ENCODE measurements around the gene GALNT1. TPM values are rescaled to one million over a fixed set of nuclear protein-coding genes. Genes with fewer than 3 reads are reported as not detected.

The GALNT1 gene
- total and polyA plus RNA-seq, 2 donors (not counting 1 experiment from before 2014, with no cell fraction given): 7.5 to 51.3 TPM

DNA sequence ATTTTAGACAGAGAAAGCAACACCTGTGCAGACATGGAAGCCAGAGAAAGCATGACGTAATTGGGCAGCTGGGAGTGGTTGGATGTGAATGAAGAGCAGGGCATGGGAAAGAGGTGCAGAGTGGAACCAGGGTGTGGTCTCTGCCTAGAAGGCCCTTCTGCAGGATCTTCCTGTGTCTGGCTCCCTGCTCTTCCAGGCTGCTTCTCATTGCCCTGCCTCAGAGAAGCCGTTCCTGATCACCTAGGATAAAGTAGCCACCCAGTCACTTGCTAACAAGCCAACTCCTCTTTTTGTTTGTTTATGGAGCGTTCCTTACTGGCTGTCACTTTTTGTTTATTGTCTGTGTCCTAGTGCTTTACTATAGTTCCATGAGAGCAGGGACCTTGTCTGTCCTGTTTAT lies 28.5 kb downstream of the GALNT1 start:
- Histone ChIP-seq H4K20me1 (ENCODE audit: control insufficient read depth, insufficient read depth, low read length, poor library complexity, severe bottlenecking) (peaks cover 12% of the 10 kb centered on the region), H3K4me2 (replicated peaks; ENCODE audit: low read depth, low read length, poor library complexity, severe bottlenecking) (no peak overlapping the region), H2AFZ (ENCODE audit: insufficient read depth, low read depth, low read length, poor library complexity, severe bottlenecking) (no peak overlapping the region), H3K4me3 (ENCODE audit: control extremely low read depth in 1 of 5, extremely low read depth in 1 of 5, insufficient read depth in 1 of 5, low read depth in 2 of 5, low read length in 4 of 5) (no peak overlapping the region), H3K27ac (ENCODE audit: low read length in 2 of 2) (no peak overlapping the region), H3K9ac (ENCODE audit: low read length) (no peak overlapping the region), H3K4me1 (ENCODE audit: control insufficient read depth in 2 of 2, insufficient read depth in 2 of 2, low read length in 2 of 2) (peaks cover 9 to 18% of the 10 kb centered on the region in 2 donors), H3K36me3 (replicated peaks in 1 of 2; ENCODE audit: control extremely low read depth in 1 of 2, control insufficient read depth in 1 of 2, extremely low read depth in 1 of 2, insufficient read depth in 2 of 2, low read length in 1 of 2) (peaks cover 0 to 2% of the 10 kb centered on the region in 2 experiments), H3K27me3 (replicated peaks in 1 of 4; ENCODE audit: control extremely low read depth in 1 of 4, control insufficient read depth in 3 of 4, insufficient read depth in 4 of 4, low read length in 3 of 4) (no peaks in the 10 kb centered on the region), H3K79me2 (ENCODE audit: control insufficient read depth, insufficient read depth, low read length) (peaks cover 87% of the 10 kb centered on the region), H3K9me3 (ENCODE audit: control extremely low read depth in 1 of 3, control insufficient read depth in 2 of 3, insufficient read depth in 1 of 3, low read length in 2 of 3) (no peaks in the 10 kb centered on the region)
- Mint-ChIP-seq H3K27ac (peak overlapping the region; percentile 15), H3K27me3 (no peaks in the 10 kb centered on the region), H3K4me3 (no peak overlapping the region), H3K4me1 (peaks cover 38% of the 10 kb centered on the region), H3K9me3 (ENCODE audit: insufficient read depth) (no peaks in the 10 kb centered on the region)
- TF ChIP-seq, protein P1, sequence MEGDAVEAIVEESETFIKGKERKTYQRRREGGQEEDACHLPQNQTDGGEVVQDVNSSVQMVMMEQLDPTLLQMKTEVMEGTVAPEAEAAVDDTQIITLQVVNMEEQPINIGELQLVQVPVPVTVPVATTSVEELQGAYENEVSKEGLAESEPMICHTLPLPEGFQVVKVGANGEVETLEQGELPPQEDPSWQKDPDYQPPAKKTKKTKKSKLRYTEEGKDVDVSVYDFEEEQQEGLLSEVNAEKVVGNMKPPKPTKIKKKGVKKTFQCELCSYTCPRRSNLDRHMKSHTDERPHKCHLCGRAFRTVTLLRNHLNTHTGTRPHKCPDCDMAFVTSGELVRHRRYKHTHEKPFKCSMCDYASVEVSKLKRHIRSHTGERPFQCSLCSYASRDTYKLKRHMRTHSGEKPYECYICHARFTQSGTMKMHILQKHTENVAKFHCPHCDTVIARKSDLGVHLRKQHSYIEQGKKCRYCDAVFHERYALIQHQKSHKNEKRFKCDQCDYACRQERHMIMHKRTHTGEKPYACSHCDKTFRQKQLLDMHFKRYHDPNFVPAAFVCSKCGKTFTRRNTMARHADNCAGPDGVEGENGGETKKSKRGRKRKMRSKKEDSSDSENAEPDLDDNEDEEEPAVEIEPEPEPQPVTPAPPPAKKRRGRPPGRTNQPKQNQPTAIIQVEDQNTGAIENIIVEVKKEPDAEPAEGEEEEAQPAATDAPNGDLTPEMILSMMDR (IDR thresholded peaks at IDR 0.05): no peak
- no peak for TF ChIP-seq EZH2 (IDR thresholded peaks at IDR 0.05; ENCODE audit: borderline replicate concordance, insufficient read depth, low read depth, low read length, poor library complexity, severe bottlenecking)
- ATAC-seq (ENCODE audit: low read depth) (no peak), DNase-seq (no peak)
- intact Hi-C loops (cut with micrococcal nuclease): no loop called here
- WGBS (ENCODE audit: insufficient coverage): 100% methylated on average over 1 of the region's 3 CpGs
- CTCF ChIA-PET: no interaction called here
- POLR2A ChIA-PET: no interaction called here

DNA sequence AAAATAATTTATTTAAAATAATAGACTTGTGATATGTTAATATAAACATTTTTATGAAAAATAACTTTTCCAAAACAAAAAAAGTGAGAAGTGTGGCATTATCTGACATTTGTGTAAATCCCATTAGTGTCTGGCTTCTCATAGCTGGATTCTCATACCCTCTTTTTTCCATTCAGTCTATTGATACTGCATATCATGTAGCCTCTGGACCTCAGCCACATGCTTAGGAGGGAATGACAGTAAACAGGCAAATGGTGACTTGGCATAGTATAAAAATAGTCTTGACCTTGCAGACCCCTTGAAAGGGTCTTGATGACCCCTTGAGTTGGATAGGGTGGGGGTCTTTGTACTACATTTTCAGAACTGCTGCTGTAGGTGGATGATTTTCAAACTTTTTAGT lies 29.2 kb downstream of the GALNT1 start:
- DNase-seq (no peak), ATAC-seq (ENCODE audit: low read depth) (no peak)
- intact Hi-C loops (cut with micrococcal nuclease): no loop called here
- H3K27ac ChIP-seq (ENCODE audit: low read length in 2 of 2): no peak overlapping the region
- H3K4me3 Mint-ChIP-seq: no peak overlapping the region
- ChIA-PET CTCF (no interaction called here), POLR2A (no interaction called here)
- no peaks in the 10 kb centered on the region for H3K9me3 Mint-ChIP-seq (ENCODE audit: insufficient read depth)
- H3K27ac Mint-ChIP-seq: no peak overlapping the region
- H3K79me2 ChIP-seq (ENCODE audit: control insufficient read depth, insufficient read depth, low read length): peaks cover 85% of the 10 kb centered on the region
- no peaks in the 10 kb centered on the region for H3K9me3 ChIP-seq (ENCODE audit: control extremely low read depth in 1 of 3, control insufficient read depth in 2 of 3, insufficient read depth in 1 of 3, low read length in 2 of 3)
- H4K20me1 ChIP-seq (ENCODE audit: control insufficient read depth, insufficient read depth, low read length, poor library complexity, severe bottlenecking): peaks cover 12% of the 10 kb centered on the region
- H3K27me3 ChIP-seq (replicated peaks in 1 of 4; ENCODE audit: control extremely low read depth in 1 of 4, control insufficient read depth in 3 of 4, insufficient read depth in 4 of 4, low read length in 3 of 4): no peaks in the 10 kb centered on the region
- no peak overlapping the region for H3K9ac ChIP-seq (ENCODE audit: low read length)
- no peaks in the 10 kb centered on the region for H3K27me3 Mint-ChIP-seq
- peaks cover 4 to 12% of the 10 kb centered on the region in 2 donors for H3K4me1 ChIP-seq (ENCODE audit: control insufficient read depth in 2 of 2, insufficient read depth in 2 of 2, low read length in 2 of 2)
- TF ChIP-seq, protein P1 (IDR thresholded peaks at IDR 0.05): no peak
- peaks cover 0 to 2% of the 10 kb centered on the region in 2 experiments for H3K36me3 ChIP-seq (replicated peaks in 1 of 2; ENCODE audit: control extremely low read depth in 1 of 2, control insufficient read depth in 1 of 2, extremely low read depth in 1 of 2, insufficient read depth in 2 of 2, low read length in 1 of 2)
- no peak overlapping the region for H2AFZ ChIP-seq (ENCODE audit: insufficient read depth, low read depth, low read length, poor library complexity, severe bottlenecking)
- H3K4me1 Mint-ChIP-seq: peaks cover 37% of the 10 kb centered on the region
- no peak overlapping the region for H3K4me2 ChIP-seq (replicated peaks; ENCODE audit: low read depth, low read length, poor library complexity, severe bottlenecking)
- no peak overlapping the region for H3K4me3 ChIP-seq (ENCODE audit: control extremely low read depth in 1 of 5, extremely low read depth in 1 of 5, insufficient read depth in 1 of 5, low read depth in 2 of 5, low read length in 4 of 5)
